HG02610 (cell line): ENCODE measurements around the gene FLYWCH1.

Experiments used
- ATAC-seq: cut with Tn5 transposase; IDR thresholded peaks from one replicate; pipeline ENCODE4 v1.9.1; 2021; ENCODE audit warnings: mild to moderate bottlenecking, moderate library complexity; ENCODE audit not compliant: unreplicated experiment

FLYWCH1 gene

DNA sequence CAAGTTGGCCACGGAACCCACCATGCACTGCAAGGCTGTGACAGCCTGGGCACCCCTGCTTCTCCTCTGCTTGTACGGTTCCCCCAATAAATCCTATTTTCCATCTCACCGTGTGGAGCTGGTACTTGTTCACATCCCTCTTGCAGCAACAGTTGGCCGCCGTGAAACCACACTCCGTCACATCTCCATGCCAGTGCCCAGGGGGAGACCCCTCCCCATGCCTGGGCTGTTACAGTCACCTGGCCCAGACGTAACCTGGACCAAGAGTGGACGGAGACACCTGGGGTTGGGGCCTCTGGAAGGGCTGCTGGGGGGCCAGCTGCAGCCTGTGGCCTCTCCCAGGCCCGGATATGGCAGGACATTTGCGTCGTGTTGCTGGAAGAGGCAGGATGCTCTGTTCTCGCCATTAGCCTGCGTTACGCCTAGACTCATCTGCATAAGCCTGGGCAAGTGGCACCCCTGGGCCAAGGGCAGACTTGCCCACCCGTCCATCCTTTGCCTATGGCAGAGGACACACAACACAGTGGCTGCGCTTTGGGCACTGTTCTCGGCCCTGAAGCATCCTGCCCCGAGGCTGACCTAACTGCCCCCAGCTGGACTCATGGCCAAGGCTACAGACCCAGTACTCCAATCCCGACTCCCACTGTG, 38.1 kb downstream of the FLYWCH1 start:
- no peak for ATAC-seq

DNA sequence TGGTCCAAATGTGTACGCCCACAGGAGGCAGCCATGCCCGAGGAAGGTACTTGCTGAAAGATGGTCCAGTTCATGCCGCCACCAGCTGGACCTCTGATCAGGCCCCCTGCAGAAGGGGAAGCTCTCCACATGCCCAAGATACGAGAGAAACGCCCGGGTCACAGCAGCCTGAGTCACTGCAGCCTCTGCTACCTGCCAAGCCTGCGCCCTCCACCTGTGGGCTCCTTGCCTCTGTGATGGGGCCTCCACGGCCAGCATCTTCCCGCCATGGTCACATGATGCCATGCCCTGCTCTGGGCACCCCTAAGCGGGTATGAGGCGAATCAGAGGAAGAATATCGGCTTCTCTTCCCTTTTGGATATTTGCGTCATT, 38.6 kb downstream of the FLYWCH1 start:
- no peak for ATAC-seq

- no peak for ATAC-seq
These were observed 39.0 kb downstream of the FLYWCH1 start for GRCh38 chr16:2950773-2951172.

DNA sequence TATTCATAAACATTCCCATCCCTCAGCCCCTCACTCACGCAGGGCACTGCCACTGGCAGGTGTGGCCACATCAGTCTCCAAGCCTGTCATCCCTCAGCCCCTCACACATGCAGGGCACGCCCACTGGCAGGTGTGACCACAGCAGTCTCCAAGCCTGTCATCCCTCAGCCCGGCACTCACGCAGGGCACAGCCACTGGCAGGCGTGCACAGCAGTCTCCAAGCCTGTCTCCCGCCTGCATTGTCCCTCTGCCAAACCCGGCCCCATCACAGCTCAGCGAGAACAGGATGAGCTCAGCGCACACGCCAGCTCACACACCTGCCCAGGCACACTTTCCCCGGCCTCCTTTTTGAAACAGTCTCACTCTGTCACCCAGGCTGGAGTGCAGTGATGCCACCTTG, 40.9 kb downstream of the FLYWCH1 start:
- no peak for ATAC-seq

- ATAC-seq: no peak
These were observed 42.2 kb downstream of the FLYWCH1 start for GRCh38 chr16:2953706-2954627.

DNA sequence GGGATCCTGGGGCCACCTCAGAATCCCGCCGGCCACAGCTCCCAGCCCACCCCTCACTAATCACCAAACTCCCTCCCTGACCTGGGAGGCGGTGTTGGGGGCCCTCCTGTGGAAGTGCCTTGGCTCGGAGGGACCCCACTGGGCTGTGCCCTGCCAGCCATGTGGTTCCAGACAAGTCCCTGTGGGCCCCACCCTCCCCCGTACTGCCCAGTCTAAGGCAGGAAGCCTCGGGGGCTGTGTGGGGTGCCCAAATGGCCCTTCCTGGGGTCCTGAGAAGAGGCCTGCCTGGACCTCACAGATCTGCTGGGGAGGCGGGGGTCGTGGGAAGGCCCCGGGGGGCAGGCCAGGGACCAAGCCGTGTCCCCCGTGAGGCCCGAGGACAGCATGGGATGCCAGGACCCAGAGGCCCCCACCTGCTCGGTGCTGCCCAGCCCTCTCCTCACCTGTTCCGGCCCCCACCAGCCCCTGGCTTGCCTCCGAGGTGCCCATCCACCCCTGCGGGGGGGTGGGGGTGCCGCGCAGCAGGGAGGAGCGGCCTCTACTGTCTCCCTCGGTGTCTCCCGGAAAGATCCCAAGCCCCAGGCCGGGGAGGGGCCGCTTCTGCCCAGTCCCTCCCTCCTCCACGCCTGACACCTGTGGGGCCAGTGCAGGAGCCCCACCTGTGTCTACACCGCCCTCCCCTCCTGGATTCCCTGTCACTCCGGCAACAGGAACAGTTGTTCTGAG, 43.1 kb downstream of the FLYWCH1 start:
- no peak for ATAC-seq

DNA sequence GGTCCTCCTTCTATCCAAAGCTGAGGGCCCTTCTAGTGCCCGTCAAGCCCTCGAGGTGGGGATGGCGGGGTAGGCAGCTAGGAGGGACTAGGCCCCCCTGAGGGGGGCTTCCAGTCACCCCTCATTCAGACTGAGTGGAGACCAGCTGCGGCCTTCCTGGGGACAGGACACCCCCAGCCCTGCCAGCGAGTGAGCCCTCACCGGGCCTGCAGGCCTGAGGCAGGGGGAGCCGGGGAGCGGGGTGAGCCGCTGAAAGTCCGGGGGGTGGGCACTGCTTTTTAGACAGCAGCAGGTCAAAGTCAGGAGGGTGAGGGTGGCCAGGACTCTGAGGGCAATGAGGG, 43.7 kb downstream of the FLYWCH1 start:
- ATAC-seq: no peak

- no peak for ATAC-seq
These were observed 44.2 kb downstream of the FLYWCH1 start for GRCh38 chr16:2955779-2956578.

DNA sequence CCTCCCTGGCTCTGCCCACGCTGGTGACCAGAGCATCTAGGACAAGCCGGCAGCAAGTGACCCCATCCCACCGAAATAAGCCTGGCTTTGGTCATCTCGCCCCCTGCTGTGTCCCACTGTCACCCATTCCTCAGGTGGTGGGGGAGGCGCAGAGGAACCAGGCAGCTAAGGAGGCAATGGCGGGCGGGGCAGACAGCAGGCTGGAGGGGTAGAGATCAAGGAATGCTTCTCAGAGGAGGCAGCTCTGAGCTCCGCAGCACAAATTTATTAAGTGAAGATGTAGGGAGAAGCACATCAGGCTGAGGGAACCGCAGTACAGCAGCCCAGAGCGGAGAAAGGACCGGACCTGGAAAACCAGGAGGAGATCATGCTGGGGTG, 44.8 kb downstream of the FLYWCH1 start:
- ATAC-seq: no peak

DNA sequence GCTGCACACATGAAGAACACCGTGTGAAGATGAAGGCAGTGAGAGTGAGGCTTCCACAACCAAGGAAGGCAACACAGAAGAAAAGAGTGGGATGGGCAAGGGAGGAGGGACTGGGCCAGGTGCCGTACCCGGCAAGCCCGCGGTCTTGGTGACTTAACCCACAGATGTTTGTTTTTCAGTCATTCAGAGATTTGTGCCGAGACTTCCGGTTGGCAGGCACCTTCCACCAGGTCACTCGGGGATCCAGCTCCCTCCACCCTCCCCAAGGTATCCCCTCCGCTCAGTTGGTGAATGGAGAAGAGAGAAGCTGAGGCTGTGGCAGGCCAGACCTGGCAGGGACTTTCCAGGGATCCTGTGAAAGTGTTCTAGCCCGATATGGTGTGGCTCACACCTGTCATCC, 47.5 kb downstream of the FLYWCH1 start:
- ATAC-seq: no peak

GRCh38 chr16:2960183-2961010, 48.7 kb downstream of the FLYWCH1 start:
- no peak for ATAC-seq

DNA sequence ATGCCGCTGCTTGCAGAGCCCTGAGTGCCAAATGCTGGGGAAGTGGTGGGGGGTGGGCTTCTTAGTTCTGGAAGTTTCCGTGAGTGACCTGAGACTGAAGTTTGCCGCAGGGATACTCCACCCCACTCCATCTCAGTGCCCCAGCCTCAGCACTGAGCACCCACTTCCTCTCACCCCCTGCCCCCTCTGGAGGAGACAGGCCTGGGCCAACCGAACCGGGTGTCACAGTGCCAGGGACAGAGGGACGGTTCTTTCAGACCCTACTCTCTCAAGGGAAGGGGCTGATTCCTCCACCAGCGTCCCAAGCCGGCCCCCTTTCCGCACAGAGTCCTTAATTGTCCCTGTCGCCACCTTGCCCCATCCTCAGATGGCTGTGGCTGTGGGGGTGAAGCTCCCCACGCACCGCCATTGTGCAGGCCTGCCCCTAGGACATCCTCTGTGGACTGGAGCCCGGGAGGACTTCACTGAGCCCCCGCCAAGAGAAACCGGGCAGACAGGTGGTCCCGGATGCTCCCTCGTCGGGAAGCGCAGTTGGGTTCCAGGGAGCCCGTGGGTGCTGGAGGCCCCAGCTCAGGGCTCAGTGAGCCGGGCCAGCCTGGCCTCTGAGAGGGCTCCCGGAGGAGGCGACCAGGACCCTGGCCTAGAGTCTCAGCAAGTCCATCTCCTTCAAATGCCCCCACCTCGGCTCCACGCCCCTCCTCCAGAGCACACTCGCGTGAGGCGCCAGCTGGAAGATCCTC, 50.8 kb downstream of the FLYWCH1 start:
- no peak for ATAC-seq

DNA sequence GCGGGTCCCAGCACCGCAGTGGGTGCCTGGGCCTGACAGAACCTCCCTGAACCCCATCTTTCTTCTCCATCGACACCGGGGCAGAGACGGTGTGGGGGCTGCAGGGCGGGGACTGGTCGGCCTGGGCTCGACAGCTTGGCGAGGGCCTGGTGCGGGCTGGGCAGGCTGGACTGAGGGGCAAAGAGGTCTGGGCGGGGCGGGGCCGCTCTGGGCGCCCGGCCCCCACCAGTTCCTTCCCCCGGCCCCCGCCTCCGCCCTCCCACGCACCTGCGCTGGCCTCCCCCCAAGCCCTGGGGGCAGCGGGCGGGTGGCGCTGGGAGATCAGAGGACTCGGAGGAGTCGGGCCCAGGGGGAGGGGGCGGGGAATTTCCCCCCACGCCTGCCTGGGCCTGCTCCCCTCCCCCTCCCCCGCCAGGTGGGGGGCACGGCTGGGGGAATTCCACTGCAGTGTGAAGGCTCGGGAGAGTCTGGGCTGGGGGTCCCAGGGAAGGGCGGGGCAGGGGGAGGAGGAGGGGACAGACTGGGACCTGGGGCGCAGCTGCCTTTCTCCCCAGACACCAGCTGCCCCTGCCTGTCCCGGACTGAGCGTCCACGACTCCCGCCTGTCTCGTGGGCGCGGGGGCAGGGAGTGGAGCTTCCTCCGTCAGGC, 51.5 kb downstream of the FLYWCH1 start:
- no peak for ATAC-seq

GRCh38 chr16:2963723-2964474, 52.2 kb downstream of the FLYWCH1 start, which contains the start of gene KREMEN2:
KREMEN2 (plus strand) TSS chr16:2964275; CDS start chr16:2964521, 246 bp downstream.
- no peak for ATAC-seq

DNA sequence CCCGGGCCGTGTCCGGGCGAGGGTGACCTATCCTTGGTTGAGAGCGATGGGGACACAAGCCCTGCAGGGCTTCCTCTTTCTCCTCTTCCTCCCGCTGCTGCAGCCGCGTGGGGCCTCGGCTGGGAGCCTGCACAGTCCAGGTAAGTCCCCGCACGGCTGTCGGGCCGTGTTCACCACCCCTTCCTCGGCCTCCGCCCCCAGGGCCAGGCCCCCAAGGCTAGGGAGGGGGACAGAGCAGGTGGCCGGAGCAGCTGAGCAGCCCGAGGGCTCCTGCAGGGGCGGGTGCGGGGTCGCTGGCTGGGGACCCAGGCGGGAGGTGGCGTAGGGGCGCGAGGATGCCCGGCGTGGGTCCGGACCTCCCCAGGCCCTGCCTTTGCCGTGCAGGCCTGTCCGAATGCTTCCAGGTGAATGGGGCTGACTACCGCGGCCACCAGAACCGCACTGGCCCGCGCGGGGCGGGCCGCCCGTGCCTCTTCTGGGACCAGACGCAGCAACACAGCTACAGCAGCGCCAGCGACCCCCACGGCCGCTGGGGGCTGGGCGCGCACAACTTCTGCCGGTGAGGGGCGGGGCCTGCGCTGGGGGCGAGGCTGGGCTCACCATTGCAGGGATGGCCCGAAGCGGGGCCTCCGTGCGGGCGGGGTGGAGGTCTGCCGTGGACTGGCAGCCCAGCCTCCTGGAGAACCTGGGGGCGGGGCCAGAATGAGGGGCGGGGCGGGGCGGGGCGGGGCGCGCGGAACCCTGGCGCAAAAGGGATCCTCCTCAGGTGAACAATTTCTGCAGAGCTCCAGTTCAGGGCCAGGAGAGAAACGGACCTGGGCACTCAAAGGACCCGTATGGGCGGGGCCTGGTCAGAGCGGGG, 53.0 kb downstream of the FLYWCH1 start:
- no peak for ATAC-seq

DNA sequence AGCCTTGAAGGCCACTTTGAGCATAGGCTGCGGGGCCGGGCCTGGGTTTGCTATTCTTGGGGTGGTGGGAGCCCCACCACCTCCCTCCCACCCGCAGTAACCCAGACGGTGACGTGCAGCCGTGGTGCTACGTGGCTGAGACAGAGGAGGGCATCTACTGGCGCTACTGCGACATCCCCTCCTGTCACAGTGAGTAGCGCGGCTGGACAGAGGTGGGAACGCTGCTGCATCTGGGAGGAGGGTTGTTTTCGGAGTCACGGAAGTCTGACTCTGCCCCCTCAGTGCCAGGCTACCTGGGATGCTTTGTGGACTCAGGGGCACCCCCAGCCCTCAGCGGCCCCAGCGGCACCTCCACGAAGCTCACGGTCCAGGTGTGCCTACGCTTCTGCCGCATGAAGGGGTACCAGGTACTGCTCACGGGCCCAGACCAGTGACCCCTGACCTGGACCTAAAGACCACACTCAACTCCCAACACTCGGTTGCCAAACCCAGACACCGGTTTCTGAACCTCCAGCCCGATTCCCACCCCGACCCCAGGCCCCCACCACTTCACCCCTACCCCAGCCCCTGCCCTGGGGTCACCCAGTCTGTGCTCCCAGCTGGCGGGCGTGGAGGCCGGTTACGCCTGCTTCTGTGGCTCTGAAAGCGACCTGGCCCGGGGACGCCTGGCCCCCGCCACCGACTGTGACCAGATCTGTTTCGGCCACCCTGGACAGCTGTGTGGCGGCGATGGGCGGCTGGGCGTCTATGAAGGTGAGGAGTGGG, 54.5 kb downstream of the FLYWCH1 start:
- ATAC-seq: no peak

- no peak for ATAC-seq
These were observed 55.1 kb downstream of the FLYWCH1 start for GRCh38 chr16:2966808-2967191.
